ENCODE results near the gene TSPAN18. TPM values are rescaled to one million over a fixed set of nuclear protein-coding genes. Genes with fewer than 3 reads are reported as not detected.
A peak's percentile ranks its signal among the peaks of the same experiment; 100 is the strongest.

TSPAN18 gene
- total RNA-seq, 4 donors from 2014 or later, result 2.6 to 28.9 (median 4.9) TPM

GRCh38 chr11:44699497-44700408 lies 27.0 kb upstream of the TSPAN18 start:
- H3K4me1 ChIP-seq, result peaks cover 0 to 3% (median 1%) of the 10 kb centered on the region in 4 donors
- no peak overlapping the region for H3K4me3 ChIP-seq
- intact Hi-C loops (cut with DNase I; ENCODE audit: low total_unique reads) (no loop called here), in situ Hi-C loops (cut with MboI; ENCODE audit: low pct_ligation_motif_present in 1 of 4, low pct_unique_long_range_greater_than_20kb in 1 of 4, low sequenced_read_pairs in 3 of 4) (loop anchor here in 1 of 4 donors (25.0 kb wide), 1 partner anchor 213 kb away; no protein-coding TSS in a partner anchor)
- no peaks in the 10 kb centered on the region for H3K36me3 ChIP-seq
- H3K27me3 ChIP-seq, result peaks cover 3% of the 10 kb centered on the region
- no peaks in the 10 kb centered on the region for H3K9me3 ChIP-seq
- TF ChIP-seq EP300 (IDR thresholded peaks at IDR 0.05; ENCODE audit: low read depth), result no peak
- no peak for TF ChIP-seq POLR2AphosphoS5 (IDR thresholded peaks at IDR 0.05)
- no peak for TF ChIP-seq CTCF (IDR thresholded peaks at IDR 0.05)
- TF ChIP-seq POLR2A (IDR thresholded peaks at IDR 0.05), result no peak
- WGBS, 2 donors (ENCODE audit: low coverage in 1 of 2), result 70 to 75% methylated on average over 3 to 12 of the region's 12 CpGs
- DNase-seq, result no peak
- H3K27ac ChIP-seq, result no peak overlapping the region

GRCh38 chr11:44701276-44701675 lies 25.5 kb upstream of the TSPAN18 start:
- Histone ChIP-seq H3K27me3 (peaks cover 3% of the 10 kb centered on the region), H3K27ac (no peak overlapping the region), H3K4me3 (no peak overlapping the region), H3K4me1 (peaks cover 0 to 3% (median 1%) of the 10 kb centered on the region in 4 donors), H3K36me3 (no peaks in the 10 kb centered on the region), H3K9me3 (no peaks in the 10 kb centered on the region)
- no peak for DNase-seq
- intact Hi-C loops (cut with DNase I; ENCODE audit: low total_unique reads), result no loop called here
- 49% methylated on average over 2 of the region's 2 CpGs; no CpG with 5 or more reads in 1 of the 2 donors for WGBS, 2 donors (ENCODE audit: low coverage in 1 of 2)
- TF ChIP-seq POLR2A (IDR thresholded peaks at IDR 0.05) (no peak), POLR2AphosphoS5 (IDR thresholded peaks at IDR 0.05) (no peak), CTCF (IDR thresholded peaks at IDR 0.05) (no peak), EP300 (IDR thresholded peaks at IDR 0.05; ENCODE audit: low read depth) (no peak)
- in situ Hi-C loops (cut with MboI; ENCODE audit: low pct_ligation_motif_present in 1 of 4, low pct_unique_long_range_greater_than_20kb in 1 of 4, low sequenced_read_pairs in 3 of 4), result loop anchor here in 1 of 4 donors (25.0 kb wide), 1 partner anchor 211 kb away; no protein-coding TSS in a partner anchor

GRCh38 chr11:44702889-44703288 lies 23.9 kb upstream of the TSPAN18 start:
- no peak for DNase-seq
- no peak for TF ChIP-seq POLR2A (IDR thresholded peaks at IDR 0.05)
- no peak for TF ChIP-seq POLR2AphosphoS5 (IDR thresholded peaks at IDR 0.05)
- no peak for TF ChIP-seq CTCF (IDR thresholded peaks at IDR 0.05)
- no peak for TF ChIP-seq EP300 (IDR thresholded peaks at IDR 0.05; ENCODE audit: low read depth)
- Histone ChIP-seq H3K4me1 (peaks cover 0 to 3% (median 1%) of the 10 kb centered on the region in 4 donors), H3K9me3 (no peaks in the 10 kb centered on the region), H3K27me3 (peaks cover 3% of the 10 kb centered on the region), H3K36me3 (no peaks in the 10 kb centered on the region), H3K27ac (peak overlapping the region in 3 of 4 donors; percentile 32 to 71 (median 33)), H3K4me3 (no peak overlapping the region)
- WGBS, 2 donors (ENCODE audit: low coverage in 1 of 2), result 70% methylated on average over 2 of the region's 4 CpGs; no CpG with 5 or more reads in 1 of the 2 donors
- in situ Hi-C loops (cut with MboI; ENCODE audit: low pct_ligation_motif_present in 1 of 4, low pct_unique_long_range_greater_than_20kb in 1 of 4, low sequenced_read_pairs in 3 of 4) (loop anchor here in 1 of 4 donors (25.0 kb wide), 1 partner anchor 209 kb away; no protein-coding TSS in a partner anchor), intact Hi-C loops (cut with DNase I; ENCODE audit: low total_unique reads) (no loop called here)

GRCh38 chr11:44707094-44707493 lies 19.7 kb upstream of the TSPAN18 start:
- H3K36me3 ChIP-seq, result no peaks in the 10 kb centered on the region
- no peak overlapping the region for H3K27ac ChIP-seq
- in situ Hi-C loops (cut with MboI; ENCODE audit: low pct_ligation_motif_present in 1 of 4, low pct_unique_long_range_greater_than_20kb in 1 of 4, low sequenced_read_pairs in 3 of 4), result loop anchor here in 1 of 4 donors (25.0 kb wide), 1 partner anchor 205 kb away; no protein-coding TSS in a partner anchor
- 77% methylated on average over 2 of the region's 2 CpGs for WGBS, 2 donors (ENCODE audit: low coverage in 1 of 2)
- H3K27me3 ChIP-seq, result no peaks in the 10 kb centered on the region
- no peaks in the 10 kb centered on the region for H3K9me3 ChIP-seq
- TF ChIP-seq EP300 (IDR thresholded peaks at IDR 0.05; ENCODE audit: low read depth), result no peak
- TF ChIP-seq CTCF (IDR thresholded peaks at IDR 0.05), result no peak
- TF ChIP-seq POLR2AphosphoS5 (IDR thresholded peaks at IDR 0.05), result no peak
- no peak for TF ChIP-seq POLR2A (IDR thresholded peaks at IDR 0.05)
- intact Hi-C loops (cut with DNase I; ENCODE audit: low total_unique reads), result no loop called here
- no peak for DNase-seq
- no peak overlapping the region for H3K4me3 ChIP-seq
- H3K4me1 ChIP-seq, result no peaks in the 10 kb centered on the region

All from transverse colon (tissue), 4 donors.